Endothelial cell (in vitro differentiated cells): Measurements from ENCODE around the gene NPHS2. TPM values are rescaled to one million over a fixed set of nuclear protein-coding genes. Genes with fewer than 3 reads are reported as not detected.

Experiments
- DNase-seq: peaks from one replicate; pipeline ENCODE4 v3.0.0; 2021; ENCODE audit warnings: low spot score
- H3K27ac Mint-ChIP-seq: one replicate; pipeline ENCODE4 v1.8.0; 2021; ENCODE audit warnings: mixed read lengths, inconsistent platforms; ENCODE audit not compliant: unreplicated experiment
- H3K27me3 Mint-ChIP-seq: one replicate; pipeline ENCODE4 v1.8.0; 2021; ENCODE audit warnings: mild to moderate bottlenecking, moderate library complexity, mixed read lengths, inconsistent platforms; ENCODE audit not compliant: unreplicated experiment
- H3K36me3 Mint-ChIP-seq: one replicate; pipeline ENCODE4 v1.8.0; 2021; ENCODE audit warnings: mild to moderate bottlenecking, low read depth, mixed read lengths, inconsistent platforms; ENCODE audit not compliant: unreplicated experiment
- H3K4me1 Mint-ChIP-seq: one replicate; pipeline ENCODE4 v1.8.0; 2021; ENCODE audit warnings: mild to moderate bottlenecking, mixed read lengths, inconsistent platforms; ENCODE audit not compliant: unreplicated experiment
- H3K4me3 Mint-ChIP-seq: one replicate; pipeline ENCODE4 v1.8.0; 2021; ENCODE audit warnings: mild to moderate bottlenecking, mixed read lengths, inconsistent platforms; ENCODE audit not compliant: unreplicated experiment
- H3K9me3 Mint-ChIP-seq: one replicate; pipeline ENCODE4 v1.8.0; 2021; ENCODE audit warnings: mixed read lengths, inconsistent platforms; ENCODE audit not compliant: unreplicated experiment
- total RNA-seq: library from RNA; stranded (reverse); fragmentation: NEBNext Ultra II Directional; extraction: Animal tissue kit (Norgen Biotek cat#: 25700); gene quantifications from one replicate; pipeline ENCODE4 v1.2.1, GENCODE V29; 2021; ENCODE audit not compliant: unreplicated experiment
- TF ChIP-seq, protein P1 (sequence below): fragments of 200-600 bp; sonication (generic); IDR thresholded peaks from one replicate; pipeline ENCODE4 v1.5.0; 2021; ENCODE audit warnings: antibody characterized with exemption; ENCODE audit not compliant: unreplicated experiment

The NPHS2 gene
- total RNA-seq, 1 donor from 2014 or later = not detected

DNA sequence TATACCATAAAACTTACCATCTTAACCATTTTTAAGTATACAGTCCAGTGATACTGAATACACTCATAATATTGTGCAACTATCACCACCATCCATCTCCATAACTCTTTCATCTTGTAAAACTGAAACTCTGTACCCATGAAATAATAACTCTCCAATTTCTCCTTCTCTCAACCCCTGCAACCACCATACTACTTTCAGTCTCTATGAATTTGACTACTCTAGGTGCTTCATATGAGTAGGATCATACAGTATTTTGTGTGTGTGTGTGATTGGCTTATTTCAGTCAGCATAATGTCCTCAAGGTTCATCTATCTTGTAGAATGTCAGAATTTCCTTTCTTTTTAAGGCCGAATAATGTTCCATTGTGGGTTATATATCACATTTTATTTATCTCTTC is 17.7 kb downstream of the NPHS2 start:
- no peak for DNase-seq
- Mint-ChIP-seq H3K4me1 (no peaks in the 10 kb centered on the region), H3K36me3 (no peaks in the 10 kb centered on the region), H3K9me3 (no peaks in the 10 kb centered on the region), H3K4me3 (no peak overlapping the region), H3K27ac (no peak overlapping the region), H3K27me3 (no peaks in the 10 kb centered on the region)
- TF ChIP-seq, protein P1, sequence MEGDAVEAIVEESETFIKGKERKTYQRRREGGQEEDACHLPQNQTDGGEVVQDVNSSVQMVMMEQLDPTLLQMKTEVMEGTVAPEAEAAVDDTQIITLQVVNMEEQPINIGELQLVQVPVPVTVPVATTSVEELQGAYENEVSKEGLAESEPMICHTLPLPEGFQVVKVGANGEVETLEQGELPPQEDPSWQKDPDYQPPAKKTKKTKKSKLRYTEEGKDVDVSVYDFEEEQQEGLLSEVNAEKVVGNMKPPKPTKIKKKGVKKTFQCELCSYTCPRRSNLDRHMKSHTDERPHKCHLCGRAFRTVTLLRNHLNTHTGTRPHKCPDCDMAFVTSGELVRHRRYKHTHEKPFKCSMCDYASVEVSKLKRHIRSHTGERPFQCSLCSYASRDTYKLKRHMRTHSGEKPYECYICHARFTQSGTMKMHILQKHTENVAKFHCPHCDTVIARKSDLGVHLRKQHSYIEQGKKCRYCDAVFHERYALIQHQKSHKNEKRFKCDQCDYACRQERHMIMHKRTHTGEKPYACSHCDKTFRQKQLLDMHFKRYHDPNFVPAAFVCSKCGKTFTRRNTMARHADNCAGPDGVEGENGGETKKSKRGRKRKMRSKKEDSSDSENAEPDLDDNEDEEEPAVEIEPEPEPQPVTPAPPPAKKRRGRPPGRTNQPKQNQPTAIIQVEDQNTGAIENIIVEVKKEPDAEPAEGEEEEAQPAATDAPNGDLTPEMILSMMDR = no peak

DNA sequence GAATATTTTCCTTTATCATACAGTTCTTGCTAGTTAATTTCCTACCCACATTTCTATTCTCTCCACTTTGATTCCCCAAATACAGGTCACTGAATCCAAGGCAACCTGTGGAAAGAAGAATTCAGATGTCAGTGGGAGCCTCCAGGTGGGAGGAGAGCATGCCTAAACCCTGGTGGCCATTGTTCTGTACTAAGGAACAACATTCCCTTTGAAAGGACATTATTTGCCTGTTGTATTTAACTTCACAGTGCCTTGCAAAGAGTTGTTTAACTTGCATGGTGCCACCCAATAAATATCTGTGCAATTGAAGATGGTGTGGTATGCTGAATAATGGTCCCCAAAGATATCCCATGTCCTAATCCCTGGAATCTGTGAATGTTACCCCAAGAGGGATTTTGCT is 21.3 kb downstream of the NPHS2 start:
- H3K27ac Mint-ChIP-seq = no peak overlapping the region
- DNase-seq = no peak
- H3K9me3 Mint-ChIP-seq = no peaks in the 10 kb centered on the region
- H3K4me1 Mint-ChIP-seq = no peaks in the 10 kb centered on the region
- H3K27me3 Mint-ChIP-seq = no peaks in the 10 kb centered on the region
- H3K36me3 Mint-ChIP-seq = no peaks in the 10 kb centered on the region
- TF ChIP-seq, protein P1 = no peak
- no peak overlapping the region for H3K4me3 Mint-ChIP-seq

DNA sequence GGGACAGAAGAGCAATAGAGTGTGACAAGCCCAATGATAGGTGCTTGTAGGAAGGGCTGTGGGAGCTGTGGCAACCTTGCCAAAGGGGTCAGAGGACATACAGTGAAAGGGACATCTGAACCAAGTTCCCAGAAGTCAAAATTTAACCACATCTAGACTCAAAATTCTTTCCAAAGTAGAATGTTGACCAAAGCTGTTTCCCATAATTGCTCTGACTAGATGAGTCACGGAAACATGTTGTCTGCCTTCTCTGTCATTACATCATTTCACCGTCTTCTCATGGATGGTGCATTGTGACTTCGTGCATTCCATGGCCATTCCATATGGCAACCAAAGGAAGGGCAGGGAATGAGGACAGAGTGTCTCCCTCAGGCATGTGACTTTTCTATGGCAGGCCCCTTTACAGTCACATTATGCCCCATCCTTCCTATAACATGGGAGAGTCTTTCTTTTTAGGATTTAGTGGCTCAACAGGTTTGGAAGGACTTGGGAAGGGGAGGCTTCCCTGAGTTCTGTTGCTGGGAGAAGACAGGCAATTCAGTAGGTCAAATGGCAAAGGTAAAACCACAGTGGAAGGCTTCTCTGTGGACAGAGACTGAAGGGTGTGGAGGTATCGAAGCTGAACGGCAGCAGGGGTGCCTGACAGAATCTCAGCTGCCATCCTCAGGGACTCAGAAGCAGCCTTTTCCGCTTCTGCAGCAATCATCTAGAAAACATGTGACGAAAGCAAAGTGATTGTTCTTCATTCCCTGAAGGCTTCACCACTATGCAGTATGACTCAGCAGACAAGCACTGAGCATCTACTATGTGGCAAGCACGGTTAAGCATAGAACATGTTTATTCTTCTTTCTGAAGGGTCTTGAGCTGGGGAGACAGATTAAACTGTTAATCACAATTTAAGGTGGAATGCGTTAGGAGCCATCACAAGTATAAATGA is 24.7 kb downstream of the NPHS2 start:
- H3K27ac Mint-ChIP-seq = no peak overlapping the region
- no peaks in the 10 kb centered on the region for H3K4me1 Mint-ChIP-seq

DNA sequence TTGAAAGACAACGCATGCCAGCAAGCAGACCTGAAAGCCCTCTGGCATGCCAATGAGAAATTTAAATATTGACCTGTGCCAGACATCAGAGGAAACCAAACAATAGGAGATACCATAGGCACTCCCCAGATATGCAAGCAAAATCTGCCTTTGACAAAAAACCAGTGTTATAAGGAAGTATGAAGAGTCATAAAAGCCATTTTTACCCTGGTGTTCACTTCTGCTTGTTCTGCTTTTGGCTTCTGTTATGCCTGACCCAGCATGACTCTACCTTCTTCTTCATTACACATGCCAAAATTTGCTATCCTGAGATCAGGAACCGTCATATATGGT is 26.4 kb downstream of the NPHS2 start:
- Mint-ChIP-seq H3K9me3 (no peaks in the 10 kb centered on the region), H3K4me3 (no peak overlapping the region), H3K27ac (no peak overlapping the region), H3K4me1 (no peaks in the 10 kb centered on the region), H3K36me3 (no peaks in the 10 kb centered on the region), H3K27me3 (no peaks in the 10 kb centered on the region)
- no peak for DNase-seq
- TF ChIP-seq, protein P1 = no peak

More for the DNA sequence above, 24.7 kb downstream of the NPHS2 start:
- DNase-seq = no peak
- Mint-ChIP-seq H3K27me3 (no peaks in the 10 kb centered on the region), H3K4me3 (no peak overlapping the region), H3K9me3 (no peaks in the 10 kb centered on the region), H3K36me3 (no peaks in the 10 kb centered on the region)
- TF ChIP-seq, protein P1 = no peak

DNA sequence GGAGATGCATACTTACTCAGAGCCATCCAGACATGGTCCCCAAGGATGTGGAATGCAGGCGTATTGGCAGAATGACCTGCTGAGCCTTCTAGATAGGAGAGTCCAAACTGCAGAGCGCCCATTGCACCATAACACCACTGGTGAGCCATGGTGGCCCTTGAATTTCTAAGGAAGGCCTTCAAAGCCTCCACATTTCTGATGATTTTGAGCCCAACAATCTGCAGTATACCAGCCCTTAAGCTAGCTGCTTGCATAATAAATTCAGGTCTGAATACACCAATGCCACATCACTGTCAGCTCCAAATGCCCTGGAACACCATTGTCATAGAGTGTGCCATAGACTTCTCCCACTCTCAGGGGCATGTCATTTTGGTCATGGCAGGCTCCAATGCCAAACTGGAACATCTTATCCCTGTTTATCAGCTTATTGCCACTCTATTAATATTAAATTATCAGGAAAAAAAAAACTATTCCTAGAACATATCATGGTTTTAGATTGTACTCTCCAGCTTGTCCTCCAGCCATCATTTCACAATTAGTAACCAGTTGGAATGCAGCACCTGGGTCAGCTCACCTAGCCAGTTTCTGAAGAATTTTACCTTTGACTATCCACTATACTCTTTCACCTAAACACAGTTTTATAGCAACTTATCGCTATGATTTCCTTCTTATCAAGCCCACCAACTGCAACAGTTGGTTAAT is 26.9 kb downstream of the NPHS2 start:
- DNase-seq = no peak
- H3K27ac Mint-ChIP-seq = no peak overlapping the region
- no peaks in the 10 kb centered on the region for H3K36me3 Mint-ChIP-seq
- TF ChIP-seq, protein P1 = no peak
- H3K27me3 Mint-ChIP-seq = no peaks in the 10 kb centered on the region
- H3K9me3 Mint-ChIP-seq = no peaks in the 10 kb centered on the region
- no peaks in the 10 kb centered on the region for H3K4me1 Mint-ChIP-seq
- no peak overlapping the region for H3K4me3 Mint-ChIP-seq
